A673 (cell line): ENCODE data around the gene TTLL10. TPM values are rescaled to one million over a fixed set of nuclear protein-coding genes. Genes with fewer than 3 reads are reported as not detected.
"Not testable (repeated sequence)": the region's sequence is repeated elsewhere in the genome, so short reads cannot be mapped to it uniquely, and the experiment has no call there.

ENCODE experiments used
- BruUV-seq: library from RNA; stranded (reverse); fragments of 400-500 nt; replicated peaks from 2 replicates; lab custom pipeline; 2021; lab: Mats Ljungman, UMichigan
- CTCF ChIA-PET: fragments of 300-600 bp; sonication (Branson Sonifier 250); formaldehyde crosslinking; loops from one replicate; lab custom pipeline; 2022; ENCODE audit warnings: antibody characterized with exemption; lab: Charles Lee
- POLR2A ChIA-PET: fragments of 300-600 bp; sonication (Branson Sonifier 250); formaldehyde crosslinking; loops from one replicate; lab custom pipeline; 2022; ENCODE audit warnings: antibody characterized with exemption; ENCODE audit not compliant: low non-redundant PET; lab: Charles Lee
- DNase-seq: peaks from one replicate; pipeline ENCODE4 v3.0.0-alpha.2; 2015; ENCODE audit warnings: low spot score
- H3K27ac ChIP-seq: fragments of 200-600 bp; sonication (generic); 2 replicates; pipeline ENCODE4 v1.5.1; 2016; ENCODE audit warnings: mixed run types, low read depth, mild to moderate bottlenecking, mixed read lengths, antibody characterized with exemption, low read length; ENCODE audit not compliant: poor library complexity, severe bottlenecking
- H3K27me3 ChIP-seq: fragments of 200-600 bp; sonication (generic); replicated peaks from 2 replicates; pipeline ENCODE4 v1.6.1; 2017; ENCODE audit warnings: mixed run types, low read depth, mild to moderate bottlenecking, mixed read lengths, antibody characterized with exemption, low read length; ENCODE audit not compliant: insufficient read depth, poor library complexity
- H3K36me3 ChIP-seq: fragments of 200-600 bp; sonication (generic); 2 replicates; pipeline ENCODE4 v1.6.1; 2016; ENCODE audit warnings: mixed run types, mild to moderate bottlenecking, mixed read lengths, antibody characterized with exemption, low read length; ENCODE audit not compliant: insufficient read depth, poor library complexity, severe bottlenecking
- H3K4me1 ChIP-seq: fragments of 200-600 bp; sonication (generic); 2 replicates; pipeline ENCODE4 v1.6.1; 2017; ENCODE audit warnings: mixed run types, mild to moderate bottlenecking, mixed read lengths, antibody characterized with exemption, low read length; ENCODE audit not compliant: insufficient read depth, poor library complexity, severe bottlenecking
- H3K4me3 ChIP-seq: fragments of 200-600 bp; sonication (generic); 2 replicates; pipeline ENCODE4 v1.5.1; 2016; ENCODE audit warnings: low read depth, mixed run types, mild to moderate bottlenecking, mixed read lengths, low read length; ENCODE audit not compliant: poor library complexity, severe bottlenecking
- H3K9me3 ChIP-seq: fragments of 200-600 bp; sonication (generic); 2 replicates; pipeline ENCODE4 v1.6.1; 2016; ENCODE audit warnings: mixed run types, low read depth, mild to moderate bottlenecking, mixed read lengths, antibody characterized with exemption, low read length; ENCODE audit not compliant: poor library complexity, severe bottlenecking
- CTCF ChIP-seq: fragments of 300-800, 200-600 bp; sonication (generic); conservative IDR thresholded peaks from 2 replicates; pipeline ENCODE4 v1.5.1; 2017; ENCODE audit warnings: low read depth, mild to moderate bottlenecking, antibody characterized with exemption, low read length, moderate library complexity, mixed read lengths
- EZH2 ChIP-seq: fragments of 200-600 bp; sonication (generic); IDR thresholded peaks from 2 replicates; pipeline ENCODE4 v1.6.1; 2017; ENCODE audit warnings: borderline replicate concordance, low read depth, mild to moderate bottlenecking, mixed read lengths, antibody characterized with exemption, low read length; ENCODE audit not compliant: poor library complexity, severe bottlenecking
- intact Hi-C: fragments of 100-400 bp; cut with micrococcal nuclease; formaldehyde crosslinking; loops from one replicate; pipeline ENCODE4 v1.10.0; 2022; ENCODE audit not compliant: unreplicated experiment
- total RNA-seq: library from RNA; stranded (reverse); gene quantifications from 2 replicates; pipeline ENCODE4 v1.2.3, GENCODE V29; 2021

TTLL10 gene
- total RNA-seq, 1 experiment from 2014 or later = not detected

GRCh38 chr1:1149416-1149815 is 24.3 kb upstream of the TTLL10 start:
- POLR2A ChIA-PET = no interaction called here
- Histone ChIP-seq H3K36me3 (no peaks in the 10 kb centered on the region), H3K9me3 (peaks cover 3% of the 10 kb centered on the region), H3K4me3 (no peak overlapping the region), H3K27me3 (no peaks in the 10 kb centered on the region), H3K4me1 (no peaks in the 10 kb centered on the region), H3K27ac (no peak overlapping the region)
- no peak for DNase-seq
- TF ChIP-seq CTCF = no peak
- CTCF ChIA-PET = no interaction called here
- intact Hi-C loops = no loop called here
- no TSS peak for BruUV-seq

- intact Hi-C loops = no loop called here
- ChIA-PET CTCF (no interaction called here), POLR2A (no interaction called here)
- no peak for DNase-seq
- no peak overlapping the region for H3K27ac ChIP-seq
- TF ChIP-seq CTCF = no peak
- TF ChIP-seq EZH2 = no peak
- no peaks in the 10 kb centered on the region for H3K27me3 ChIP-seq
- H3K36me3 ChIP-seq = no peaks in the 10 kb centered on the region
- BruUV-seq = no TSS peak
- H3K9me3 ChIP-seq = peaks cover 3% of the 10 kb centered on the region
- H3K4me1 ChIP-seq = no peaks in the 10 kb centered on the region
- no peak overlapping the region for H3K4me3 ChIP-seq
Measured at GRCh38 chr1:1150100-1150499, 23.6 kb upstream of the TTLL10 start.

- H3K4me3 ChIP-seq = no peak overlapping the region
- ChIA-PET CTCF (no interaction called here), POLR2A (no interaction called here)
- no peak overlapping the region for H3K27ac ChIP-seq
- no peak for TF ChIP-seq CTCF
- no peak for TF ChIP-seq EZH2
- H3K36me3 ChIP-seq = no peaks in the 10 kb centered on the region
- no TSS peak for BruUV-seq
- intact Hi-C loops = no loop called here
- no peak for DNase-seq
- H3K9me3 ChIP-seq = peaks cover 3% of the 10 kb centered on the region
- no peaks in the 10 kb centered on the region for H3K4me1 ChIP-seq
- no peaks in the 10 kb centered on the region for H3K27me3 ChIP-seq
Measured at GRCh38 chr1:1151306-1151705, 22.4 kb upstream of the TTLL10 start.

GRCh38 chr1:1152431-1152830 is 21.2 kb upstream of the TTLL10 start:
- DNase-seq, CTCF ChIA-PET, H3K9me3 ChIP-seq, H3K4me1 ChIP-seq, H3K27ac ChIP-seq, intact Hi-C loops, POLR2A ChIA-PET, H3K4me3 ChIP-seq, H3K36me3 ChIP-seq, H3K27me3 ChIP-seq, BruUV-seq: not testable (repeated sequence)

- CTCF ChIA-PET, H3K4me3 ChIP-seq, BruUV-seq, H3K9me3 ChIP-seq, H3K27me3 ChIP-seq, H3K27ac ChIP-seq, H3K4me1 ChIP-seq, DNase-seq, intact Hi-C loops, H3K36me3 ChIP-seq: not testable (repeated sequence)
- POLR2A ChIA-PET = interaction anchor here (0.6 kb wide), 1 partner anchor 104 kb away, joined by 4 read pairs; no protein-coding TSS in a partner anchor
Measured at GRCh38 chr1:1153215-1153614, 20.5 kb upstream of the TTLL10 start.
